BLaER1 treated with 17β-estradiol and CSF1 and Interleukin-3, amounts not matched to agents 10 nM and 100 nM (cell line): ENCODE measurements around the gene SHISAL1.
A peak's percentile ranks its signal among the peaks of the same experiment; 100 is the strongest.

Experiments
- H3K27ac ChIP-seq, 11 experiments: shearing (Covaris generic); formaldehyde crosslinking; 2 replicates each; pipeline ENCODE4 v1.8.1; 2022
- H3K27me3 ChIP-seq, 11 experiments: shearing (Covaris generic); formaldehyde crosslinking; 2 replicates each; pipeline ENCODE4 v1.8.1; 2022
- H3K36me3 ChIP-seq, 11 experiments: shearing (Covaris generic); formaldehyde crosslinking; 2 replicates each; pipeline ENCODE4 v1.8.1; 2022
- H3K4me1 ChIP-seq, 10 experiments: shearing (Covaris generic); formaldehyde crosslinking; 2 replicates each; pipeline ENCODE4 v1.8.1; 2022
- H3K4me2 ChIP-seq, 11 experiments: shearing (Covaris generic); formaldehyde crosslinking; 2 replicates each; pipeline ENCODE4 v1.8.1; 2022
- H3K4me3 ChIP-seq, 10 experiments: shearing (Covaris generic); formaldehyde crosslinking; 2 replicates each; pipeline ENCODE4 v1.8.1; 2022
- H3K9ac ChIP-seq, 11 experiments: shearing (Covaris generic); formaldehyde crosslinking; 2 replicates each; pipeline ENCODE4 v1.8.1; 2022
- H3K9me3 ChIP-seq, 11 experiments: shearing (Covaris generic); formaldehyde crosslinking; replicated peaks in 1 of 11; 2 replicates each; pipeline ENCODE4 v1.8.1; 2022
- H4K20me1 ChIP-seq, 11 experiments: shearing (Covaris generic); formaldehyde crosslinking; 2 replicates each; pipeline ENCODE4 v1.8.1; 2022
- Cebpa-rat ChIP-seq, 11 experiments: shearing (Covaris generic); IDR thresholded peaks; 2 replicates each; pipeline ENCODE4 v1.8.1; 2022

SHISAL1 gene

DNA sequence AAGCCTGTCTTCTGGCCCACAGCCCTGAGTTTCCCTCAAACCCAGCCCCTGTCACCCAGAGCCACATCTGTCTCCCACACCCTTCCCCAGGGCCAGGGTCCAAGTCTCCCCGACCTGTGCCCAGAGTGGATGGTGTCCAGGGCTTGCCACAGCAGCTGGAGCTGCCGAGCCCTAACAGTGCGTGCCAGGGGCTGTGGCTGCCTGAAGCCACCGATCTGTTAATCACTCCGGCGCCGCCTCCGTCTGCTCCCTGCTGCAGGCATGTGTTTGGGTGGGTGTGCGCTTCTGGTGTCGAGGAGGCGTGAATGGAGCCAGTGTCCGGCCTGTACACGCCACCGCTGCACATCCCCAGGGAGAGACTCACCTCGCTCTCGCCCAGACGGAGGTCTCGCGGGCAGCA is 26.1 kb downstream of the SHISAL1 start:
- Histone ChIP-seq H3K27ac (no peak overlapping the region; a peak in 1 of 22 replicates), H3K4me1 (peaks cover 35 to 65% (median 48%) of the 10 kb centered on the region in 10 experiments), H3K27me3 (peaks cover 28 to 41% (median 30%) of the 10 kb centered on the region in 11 experiments), H3K9ac (peak overlapping the region in 2 of 11 experiments; percentile 13 to 45; a peak in 1 of 22 replicates), H3K9me3 (no peaks in the 10 kb centered on the region), H4K20me1 (peaks cover 0 to 39% (median 15%) of the 10 kb centered on the region in 11 experiments; a peak in 14 of 22 replicates), H3K36me3 (no peaks in the 10 kb centered on the region), H3K4me3 (no peak overlapping the region), H3K4me2 (peak overlapping the region in 4 of 11 experiments; percentile 0 to 48 (median 23); a peak in 4 of 22 replicates)
- no peak for TF ChIP-seq Cebpa-rat (IDR thresholded peaks at IDR 0.05)

- Histone ChIP-seq H3K4me2 (peak overlapping the region in 9 of 11 experiments; percentile 4 to 63 (median 57); a peak in 16 of 22 replicates), H3K9me3 (no peaks in the 10 kb centered on the region), H3K27ac (no peak overlapping the region), H4K20me1 (peaks cover 0 to 57% (median 26%) of the 10 kb centered on the region in 11 experiments; a peak in 15 of 22 replicates), H3K4me1 (peaks cover 38 to 56% (median 52%) of the 10 kb centered on the region in 10 experiments), H3K9ac (no peak overlapping the region), H3K27me3 (peaks cover 48 to 60% (median 49%) of the 10 kb centered on the region in 11 experiments), H3K4me3 (no peak overlapping the region), H3K36me3 (no peaks in the 10 kb centered on the region)
- no peak for TF ChIP-seq Cebpa-rat (IDR thresholded peaks at IDR 0.05)
Measured at GRCh38 chr22:44284711-44285110, 28.0 kb downstream of the SHISAL1 start.

- H3K9ac ChIP-seq, result peak overlapping the region in 4 of 11 experiments; percentile 10 to 38 (median 34); a peak in 4 of 22 replicates
- no peak for TF ChIP-seq Cebpa-rat (IDR thresholded peaks at IDR 0.05)
- H3K4me2 ChIP-seq, result peak overlapping the region; percentile 26 to 93 (median 75); a peak in 21 of 22 replicates
- peaks cover 34 to 80% (median 74%) of the 10 kb centered on the region in 10 experiments for H3K4me1 ChIP-seq
- H3K36me3 ChIP-seq, result no peaks in the 10 kb centered on the region
- no peak overlapping the region for H3K27ac ChIP-seq
- peak overlapping the region in 2 of 10 experiments; percentile 25 to 33; a peak in 3 of 20 replicates for H3K4me3 ChIP-seq
- H3K27me3 ChIP-seq, result peaks cover 70 to 80% (median 76%) of the 10 kb centered on the region in 11 experiments
- no peaks in the 10 kb centered on the region for H3K9me3 ChIP-seq
- peaks cover 0 to 71% (median 51%) of the 10 kb centered on the region in 11 experiments; a peak in 15 of 22 replicates for H4K20me1 ChIP-seq
Measured at GRCh38 chr22:44281768-44282637, 30.7 kb downstream of the SHISAL1 start.

GRCh38 chr22:44280665-44281188 is 32.0 kb downstream of the SHISAL1 start:
- Histone ChIP-seq H4K20me1 (peaks cover 0 to 65% (median 51%) of the 10 kb centered on the region in 11 experiments; a peak in 15 of 22 replicates), H3K9me3 (no peaks in the 10 kb centered on the region), H3K4me1 (peaks cover 25 to 92% (median 76%) of the 10 kb centered on the region in 10 experiments; a peak in 19 of 20 replicates), H3K4me3 (no peak overlapping the region), H3K27me3 (peaks cover 81 to 91% (median 88%) of the 10 kb centered on the region in 11 experiments), H3K36me3 (no peaks in the 10 kb centered on the region), H3K4me2 (peak overlapping the region in 5 of 11 experiments; percentile 74 to 93 (median 87); a peak in 9 of 22 replicates), H3K9ac (no peak overlapping the region), H3K27ac (no peak overlapping the region)
- TF ChIP-seq Cebpa-rat (IDR thresholded peaks at IDR 0.05), result no peak

GRCh38 chr22:44279069-44279360 is 33.7 kb downstream of the SHISAL1 start:
- H4K20me1 ChIP-seq, result peaks cover 0 to 72% (median 48%) of the 10 kb centered on the region in 11 experiments; a peak in 15 of 22 replicates
- H3K9ac ChIP-seq, result no peak overlapping the region
- H3K4me1 ChIP-seq, result peaks cover 22 to 90% (median 63%) of the 10 kb centered on the region in 10 experiments; a peak in 19 of 20 replicates
- H3K9me3 ChIP-seq, result no peaks in the 10 kb centered on the region
- no peak overlapping the region for H3K27ac ChIP-seq
- no peak for TF ChIP-seq Cebpa-rat (IDR thresholded peaks at IDR 0.05)
- H3K4me2 ChIP-seq, result peak overlapping the region in 9 of 11 experiments; percentile 56 to 90 (median 82); a peak in 20 of 22 replicates
- peak overlapping the region in 1 of 10 experiments; percentile 30; a peak in 2 of 20 replicates for H3K4me3 ChIP-seq
- peaks cover 81 to 100% (median 99%) of the 10 kb centered on the region in 11 experiments for H3K27me3 ChIP-seq
- no peaks in the 10 kb centered on the region for H3K36me3 ChIP-seq

- Histone ChIP-seq H3K27me3 (peaks cover 78 to 98% (median 95%) of the 10 kb centered on the region in 11 experiments), H3K36me3 (no peaks in the 10 kb centered on the region), H3K4me2 (peak overlapping the region in 10 of 11 experiments; percentile 19 to 90 (median 82); a peak in 20 of 22 replicates), H3K27ac (no peak overlapping the region), H3K9me3 (no peaks in the 10 kb centered on the region), H3K4me1 (peaks cover 22 to 95% (median 66%) of the 10 kb centered on the region in 10 experiments; a peak in 19 of 20 replicates), H3K4me3 (peak overlapping the region in 4 of 10 experiments; percentile 13 to 30 (median 18); a peak in 3 of 20 replicates), H4K20me1 (peaks cover 0 to 71% (median 44%) of the 10 kb centered on the region in 11 experiments; a peak in 15 of 22 replicates), H3K9ac (peak overlapping the region in 4 of 11 experiments; percentile 16 to 24 (median 18); a peak in 4 of 22 replicates)
- no peak for TF ChIP-seq Cebpa-rat (IDR thresholded peaks at IDR 0.05)
Measured at GRCh38 chr22:44278243-44279068, 34.3 kb downstream of the SHISAL1 start.

GRCh38 chr22:44277386-44278135 is 35.2 kb downstream of the SHISAL1 start:
- no peak overlapping the region for H3K27ac ChIP-seq
- H3K4me3 ChIP-seq, result peak overlapping the region in 2 of 10 experiments; percentile 13 to 30; a peak in 1 of 20 replicates
- TF ChIP-seq Cebpa-rat (IDR thresholded peaks at IDR 0.05), result no peak
- H3K27me3 ChIP-seq, result peaks cover 78 to 97% (median 89%) of the 10 kb centered on the region in 11 experiments
- H3K9ac ChIP-seq, result no peak overlapping the region; a peak in 1 of 22 replicates
- peaks cover 13 to 95% (median 68%) of the 10 kb centered on the region in 10 experiments; a peak in 19 of 20 replicates for H3K4me1 ChIP-seq
- peaks cover 0 to 67% (median 35%) of the 10 kb centered on the region in 11 experiments; a peak in 15 of 22 replicates for H4K20me1 ChIP-seq
- no peaks in the 10 kb centered on the region for H3K9me3 ChIP-seq
- peak overlapping the region in 9 of 11 experiments; percentile 56 to 90 (median 82); a peak in 17 of 22 replicates for H3K4me2 ChIP-seq
- H3K36me3 ChIP-seq, result no peaks in the 10 kb centered on the region
